GM12892 (cell line): ENCODE measurements around the gene SLC35A4.

Experiments used
- POLR2A ChIP-seq: IDR thresholded peaks from 2 replicates; pipeline ENCODE4 v1.6.1; 2011; ENCODE audit warnings: low read depth, low read length, control low read depth
- POLR2AphosphoS5 ChIP-seq: IDR thresholded peaks from 2 replicates; pipeline ENCODE4 v1.6.1; 2011; ENCODE audit warnings: low read depth, low read length, control low read depth
- TAF1 ChIP-seq: IDR thresholded peaks from 2 replicates; pipeline ENCODE4 v1.6.1; 2011; ENCODE audit warnings: low read depth, mild to moderate bottlenecking, control low read depth, low read length, borderline replicate concordance

DNA sequence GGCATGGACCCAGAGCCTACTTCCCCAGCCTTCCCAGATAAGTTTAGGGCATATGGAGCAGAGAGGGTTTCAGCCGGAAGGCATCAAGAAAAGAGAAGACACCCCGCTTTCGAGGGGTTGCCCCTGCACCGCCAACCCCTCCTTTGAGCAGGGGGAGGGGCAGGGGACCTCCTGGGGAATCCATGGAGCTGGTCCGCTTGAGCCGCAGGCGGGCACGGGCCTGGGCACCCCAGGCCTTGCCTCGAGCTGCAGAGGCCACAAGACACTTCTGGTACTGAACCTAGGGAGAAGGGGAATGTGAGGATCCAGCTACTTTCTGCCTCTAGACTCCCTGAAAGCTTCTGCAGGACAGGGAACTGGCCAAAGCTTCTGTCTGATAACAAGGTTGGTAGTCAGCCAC lies 6.1 kb upstream of the SLC35A4 start:
- TF ChIP-seq POLR2A, result no peak
- TF ChIP-seq POLR2AphosphoS5, result no peak
- no peak for TF ChIP-seq TAF1
